NT2/D1 (cell line): Measurements from ENCODE around the gene BNIP1.

Experiments used
- YY1 ChIP-seq: IDR thresholded peaks from 2 replicates; pipeline ENCODE4 v1.6.1; 2011; ENCODE audit not compliant: insufficient read length, insufficient read depth
- ZNF274 ChIP-seq: IDR thresholded peaks from 2 replicates; pipeline ENCODE4 v1.6.1; 2011; ENCODE audit warnings: mild to moderate bottlenecking, low read depth, low read length

- TF ChIP-seq YY1 (no peak), ZNF274 (no peak)
Measured at GRCh38 chr5:173191015-173191414, 46.7 kb downstream of the BNIP1 start.
